Keratinocyte (primary cell): ENCODE measurements around the gene CD8B2.

Experiments
- EZH2 ChIP-seq: IDR thresholded peaks from one replicate; pipeline ENCODE4 v1.6.1; 2012; ENCODE audit warnings: inconsistent platforms, mild to moderate bottlenecking, low read length, moderate library complexity
- TF ChIP-seq, protein P1 (sequence below), 3 experiments: IDR thresholded peaks in 1 of 3; conservative IDR thresholded peaks in 1 of 3; optimal IDR thresholded peaks in 1 of 3; 2 replicates in 2 of 3; 3 replicates in 1 of 3; pipeline versions ENCODE3 to v1.5.1; 2011; ENCODE audit warnings: low read length in 3 of 3, mild to moderate bottlenecking in 3 of 3, moderate library complexity in 2 of 3, control low read depth in 1 of 3, inconsistent platforms in 1 of 3; ENCODE audit not compliant: insufficient read depth in 2 of 3; ENCODE audit errors: extremely low read depth in 1 of 3

DNA sequence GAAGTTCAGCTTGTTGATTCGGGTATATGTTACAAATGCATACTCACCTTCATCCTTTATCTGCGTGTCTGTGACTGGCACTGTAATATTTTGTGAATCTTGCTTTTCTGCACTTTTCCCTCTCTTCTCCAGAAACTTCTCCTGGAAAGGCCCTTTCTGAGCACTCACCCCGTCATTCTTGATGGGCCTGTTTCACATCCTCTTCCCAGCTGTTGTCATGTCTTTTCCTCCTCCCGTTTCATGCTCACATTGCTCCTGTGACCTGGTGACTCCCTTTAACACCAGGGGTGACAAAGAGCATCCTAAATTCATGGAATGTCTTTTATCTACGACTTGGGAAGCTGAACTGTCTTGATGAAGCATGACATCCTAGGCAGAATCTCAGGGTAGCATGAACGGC lies 65.8 kb downstream of the CD8B2 start:
- TF ChIP-seq, protein P1, sequence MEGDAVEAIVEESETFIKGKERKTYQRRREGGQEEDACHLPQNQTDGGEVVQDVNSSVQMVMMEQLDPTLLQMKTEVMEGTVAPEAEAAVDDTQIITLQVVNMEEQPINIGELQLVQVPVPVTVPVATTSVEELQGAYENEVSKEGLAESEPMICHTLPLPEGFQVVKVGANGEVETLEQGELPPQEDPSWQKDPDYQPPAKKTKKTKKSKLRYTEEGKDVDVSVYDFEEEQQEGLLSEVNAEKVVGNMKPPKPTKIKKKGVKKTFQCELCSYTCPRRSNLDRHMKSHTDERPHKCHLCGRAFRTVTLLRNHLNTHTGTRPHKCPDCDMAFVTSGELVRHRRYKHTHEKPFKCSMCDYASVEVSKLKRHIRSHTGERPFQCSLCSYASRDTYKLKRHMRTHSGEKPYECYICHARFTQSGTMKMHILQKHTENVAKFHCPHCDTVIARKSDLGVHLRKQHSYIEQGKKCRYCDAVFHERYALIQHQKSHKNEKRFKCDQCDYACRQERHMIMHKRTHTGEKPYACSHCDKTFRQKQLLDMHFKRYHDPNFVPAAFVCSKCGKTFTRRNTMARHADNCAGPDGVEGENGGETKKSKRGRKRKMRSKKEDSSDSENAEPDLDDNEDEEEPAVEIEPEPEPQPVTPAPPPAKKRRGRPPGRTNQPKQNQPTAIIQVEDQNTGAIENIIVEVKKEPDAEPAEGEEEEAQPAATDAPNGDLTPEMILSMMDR (optimal IDR thresholded peaks at IDR 0.05 in 1 of 3, IDR thresholded peaks at IDR 0.05 in 1 of 3, conservative IDR thresholded peaks at IDR 0.05 in 1 of 3; ENCODE audit: extremely low read depth in 1 of 3, insufficient read depth in 2 of 3, low read length in 3 of 3), result no peak
- TF ChIP-seq EZH2, result no peak
